Choroid plexus epithelial cell (primary cell): Measurements from ENCODE around the gene PTPRG.

Source experiments
- DNase-seq: peaks from one replicate; pipeline ENCODE4 v3.0.0-alpha.2; 2010; ENCODE audit warnings: low read depth
- H3K4me3 ChIP-seq: 2 replicates; pipeline ENCODE4 v1.5.1; 2011; ENCODE audit warnings: low read depth, mild to moderate bottlenecking, control low read depth, low read length, moderate library complexity
- CTCF ChIP-seq: conservative IDR thresholded peaks from 2 replicates; pipeline ENCODE4 v1.5.1; 2011; ENCODE audit warnings: low read depth, mild to moderate bottlenecking, control low read depth, inconsistent platforms, low read length, moderate library complexity

PTPRG gene

DNA sequence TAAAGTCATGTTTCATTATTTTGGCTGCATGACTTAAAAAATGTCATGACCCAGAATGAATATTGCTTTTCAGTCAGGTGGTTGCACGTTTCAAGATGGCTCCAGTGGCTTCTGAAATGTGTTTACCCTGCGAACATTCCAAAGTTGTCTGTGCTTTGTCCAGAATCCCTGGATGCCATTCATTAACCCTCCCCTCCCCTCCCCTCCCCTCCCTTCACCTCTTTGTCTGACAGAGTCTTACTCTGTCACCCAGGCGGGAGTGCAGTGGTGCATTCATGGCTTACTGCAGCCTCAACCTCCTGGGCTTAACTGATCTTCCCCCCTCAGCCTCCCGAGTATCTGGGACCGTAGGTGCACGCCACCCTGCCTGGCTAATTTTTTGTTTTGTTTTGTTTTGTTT, 308.0 kb downstream of the PTPRG start:
- H3K4me3 ChIP-seq: no peak overlapping the region
- TF ChIP-seq CTCF: no peak
- DNase-seq: no peak

DNA sequence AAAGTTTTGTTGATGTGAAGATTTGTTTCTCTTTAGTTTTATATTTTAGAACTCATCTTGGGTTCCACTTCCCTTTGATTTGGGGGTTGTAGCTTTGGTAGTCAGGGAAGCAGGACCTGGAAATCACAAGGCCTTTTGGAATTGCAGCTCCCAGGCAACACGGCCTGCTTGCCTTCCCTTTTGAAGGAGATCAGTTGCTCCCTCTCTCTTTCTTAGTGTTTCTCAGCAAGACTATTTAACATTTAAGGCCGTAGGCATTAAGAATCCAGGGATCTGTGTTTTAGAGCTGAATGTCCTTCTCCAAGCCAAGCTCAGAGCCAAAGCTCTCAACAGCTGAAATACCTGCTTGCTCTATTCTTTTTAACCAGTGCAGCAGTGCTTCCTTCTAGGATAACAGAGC, 310.3 kb downstream of the PTPRG start:
- no peak overlapping the region for H3K4me3 ChIP-seq
- TF ChIP-seq CTCF: no peak
- DNase-seq: no peak

DNA sequence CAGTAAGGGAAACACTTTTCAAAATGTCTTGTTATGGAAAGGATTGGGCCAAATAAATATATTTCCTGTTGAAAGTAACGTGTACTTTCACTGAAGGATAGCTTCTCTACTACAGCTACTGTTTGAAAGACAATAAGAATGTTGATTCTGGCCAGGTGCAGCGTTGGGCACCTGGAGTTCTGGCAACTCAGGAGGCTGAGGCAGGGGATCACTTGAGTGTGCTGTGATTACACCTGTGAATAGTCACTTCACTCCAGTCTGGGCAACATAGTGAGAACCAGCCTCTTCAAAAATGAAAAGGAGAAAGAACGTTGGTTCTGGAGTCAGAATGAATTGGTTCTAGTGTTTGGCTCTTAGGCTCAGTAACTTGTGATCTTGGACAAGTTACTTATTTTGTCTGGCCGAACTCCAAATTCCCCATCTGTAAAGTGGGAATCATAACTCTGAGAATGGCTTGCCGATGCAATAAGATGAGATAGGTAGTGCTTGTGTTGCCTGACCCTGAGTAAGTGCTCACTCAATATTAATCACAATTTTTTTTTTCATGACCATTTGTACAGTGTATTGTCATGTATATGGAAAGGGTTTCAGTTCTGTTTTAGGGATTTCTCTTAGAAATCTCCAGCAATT, 310.8 kb downstream of the PTPRG start:
- H3K4me3 ChIP-seq: no peak overlapping the region
- DNase-seq: peak; percentile 38
- TF ChIP-seq CTCF: no peak

- DNase-seq: peak; percentile 90
- TF ChIP-seq CTCF: peak; percentile 2
- no peak overlapping the region for H3K4me3 ChIP-seq
Observed at GRCh38 chr3:61875046-61875844, 313.9 kb downstream of the PTPRG start.

DNA sequence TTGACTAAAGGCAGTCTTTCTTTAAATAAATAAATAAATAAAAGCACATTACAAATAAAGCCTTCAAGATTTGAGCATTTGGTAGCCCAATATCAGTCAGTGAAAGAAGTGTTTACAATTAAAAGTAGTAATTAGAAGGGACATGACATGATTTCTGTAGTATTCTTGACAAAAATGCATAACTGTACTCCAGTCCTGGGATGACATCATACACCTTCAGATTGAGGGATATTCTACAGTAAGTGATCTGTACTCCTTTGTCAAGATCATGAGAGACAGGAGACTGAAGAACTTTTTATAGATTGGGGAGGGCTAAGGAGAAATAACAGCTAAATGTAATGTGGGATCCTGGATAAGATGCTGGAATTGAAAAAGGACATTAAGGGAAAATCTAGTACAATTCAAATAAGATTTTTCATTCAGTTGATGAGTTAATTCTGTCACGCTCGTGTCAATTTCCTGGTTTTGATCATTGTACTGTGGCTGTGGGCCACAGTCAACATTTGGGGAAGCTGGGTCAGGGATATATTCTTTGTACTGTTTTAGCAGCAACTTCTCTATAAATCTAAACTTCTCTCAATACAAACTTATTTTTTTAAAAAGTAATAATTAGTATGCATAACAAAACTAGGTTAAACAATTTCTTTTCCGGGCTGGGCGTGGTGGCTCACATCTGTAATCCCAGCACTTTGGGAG, 314.8 kb downstream of the PTPRG start:
- peak; percentile 33 for DNase-seq
- TF ChIP-seq CTCF: no peak
- no peak overlapping the region for H3K4me3 ChIP-seq

DNA sequence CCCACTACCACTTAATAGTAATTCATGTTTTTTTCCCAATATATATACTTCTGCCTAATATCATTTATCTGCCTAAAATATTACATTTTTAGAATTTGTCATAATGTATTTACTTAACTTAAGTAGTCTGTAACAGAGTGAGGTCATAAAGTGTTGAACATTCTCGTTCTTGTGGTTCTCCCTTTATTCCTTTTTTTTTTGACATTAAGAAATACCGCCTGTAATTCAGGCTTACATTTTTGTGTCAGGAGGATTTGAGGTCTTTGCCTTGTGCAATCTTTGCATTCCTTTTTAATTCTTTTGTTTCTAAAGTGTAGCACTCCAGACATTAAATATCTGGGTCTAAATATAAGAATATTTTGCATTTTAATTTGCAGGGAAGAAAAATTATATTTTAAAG, 315.4 kb downstream of the PTPRG start:
- TF ChIP-seq CTCF: no peak
- peak; percentile 93 for DNase-seq
- H3K4me3 ChIP-seq: no peak overlapping the region
